ENCODE measurements around the gene SLFN12L. TPM values are rescaled to one million over a fixed set of nuclear protein-coding genes. Genes with fewer than 3 reads are reported as not detected.
A peak's percentile ranks its signal among the peaks of the same experiment; 100 is the strongest.

The SLFN12L gene
- total RNA-seq, 1 experiment from 2014 or later, result 1.4 TPM

DNA sequence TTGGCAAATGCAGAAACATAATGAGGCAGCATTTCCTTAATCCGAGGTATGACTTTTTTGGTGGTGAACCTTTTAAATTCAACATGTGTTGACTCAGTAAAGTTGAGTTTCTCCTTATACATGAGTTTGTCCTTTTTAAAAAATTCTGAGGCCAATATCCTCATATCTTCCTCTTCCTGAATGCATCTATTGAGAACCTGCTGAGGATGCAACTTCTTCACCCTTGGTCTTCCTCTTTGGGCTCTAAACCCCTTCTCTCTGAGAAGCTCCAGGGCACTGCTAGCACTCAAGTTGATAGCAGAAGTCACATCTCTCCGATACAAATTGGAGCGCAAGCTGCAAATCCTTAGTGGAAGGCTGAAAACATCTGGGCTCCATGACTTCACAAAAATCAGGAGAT is 19.9 kb upstream of the SLFN12L start:
- Histone ChIP-seq H3K27ac (no peak overlapping the region), H3K27me3 (replicated peaks) (peaks cover 3% of the 10 kb centered on the region; the same call in 1 of the 2 replicates), H3K36me3 (no peaks in the 10 kb centered on the region), H3K4me3 (no peak overlapping the region), H3K9me3 (replicated peaks) (no peaks in the 10 kb centered on the region), H3K4me1 (replicated peaks) (no peaks in the 10 kb centered on the region)
- DNase-seq (ENCODE audit: low read depth in 1 of 2, low spot score in 2 of 2), result no peak

DNA sequence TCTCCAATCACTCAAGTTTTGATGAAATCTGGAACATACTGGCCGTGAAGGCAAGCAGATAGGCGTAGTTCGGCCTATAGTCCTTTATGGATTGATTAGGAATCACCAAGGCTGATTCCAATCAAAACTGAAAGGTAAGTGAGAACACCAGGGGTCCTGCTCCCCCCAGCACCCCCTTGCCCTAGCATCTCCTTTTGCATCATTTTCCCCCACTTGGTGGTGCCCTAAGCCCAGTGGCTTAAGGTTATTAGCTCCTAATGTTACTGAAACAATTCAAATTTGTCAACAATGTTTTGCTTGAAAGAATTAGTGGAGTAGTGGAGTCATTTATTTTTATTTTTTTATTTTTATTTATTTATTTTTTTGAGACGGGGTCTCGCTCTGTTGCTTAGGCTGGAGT is 18.2 kb upstream of the SLFN12L start:
- Histone ChIP-seq H3K27ac (no peak overlapping the region), H3K4me3 (no peak overlapping the region), H3K4me1 (replicated peaks) (no peaks in the 10 kb centered on the region), H3K27me3 (replicated peaks) (peaks cover 5% of the 10 kb centered on the region; the same call in 1 of the 2 replicates), H3K36me3 (no peaks in the 10 kb centered on the region), H3K9me3 (replicated peaks) (no peaks in the 10 kb centered on the region)
- no peak for DNase-seq (ENCODE audit: low read depth in 1 of 2, low spot score in 2 of 2)

DNA sequence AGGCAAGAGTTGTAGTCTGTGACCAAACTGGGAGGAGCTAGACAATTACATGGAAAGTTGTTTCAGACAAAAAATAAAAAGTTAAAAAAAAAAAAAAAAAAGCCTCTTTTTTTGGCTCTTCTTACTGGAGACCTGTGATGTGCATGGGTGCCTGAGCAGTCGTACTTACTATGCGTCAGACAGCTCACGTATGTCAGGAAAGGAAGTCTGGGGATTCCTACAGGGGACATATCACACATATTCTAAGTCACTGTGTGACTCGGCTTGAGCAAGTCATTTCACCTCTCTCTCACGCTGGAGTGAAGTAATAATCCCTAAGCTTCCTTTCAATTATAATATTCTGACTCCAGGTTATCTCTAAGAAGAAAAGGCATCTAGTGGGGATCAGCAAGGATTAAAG is 17.2 kb upstream of the SLFN12L start:
- H3K27me3 ChIP-seq (replicated peaks), result peaks cover 9% of the 10 kb centered on the region; the same call in 1 of the 2 replicates

DNA sequence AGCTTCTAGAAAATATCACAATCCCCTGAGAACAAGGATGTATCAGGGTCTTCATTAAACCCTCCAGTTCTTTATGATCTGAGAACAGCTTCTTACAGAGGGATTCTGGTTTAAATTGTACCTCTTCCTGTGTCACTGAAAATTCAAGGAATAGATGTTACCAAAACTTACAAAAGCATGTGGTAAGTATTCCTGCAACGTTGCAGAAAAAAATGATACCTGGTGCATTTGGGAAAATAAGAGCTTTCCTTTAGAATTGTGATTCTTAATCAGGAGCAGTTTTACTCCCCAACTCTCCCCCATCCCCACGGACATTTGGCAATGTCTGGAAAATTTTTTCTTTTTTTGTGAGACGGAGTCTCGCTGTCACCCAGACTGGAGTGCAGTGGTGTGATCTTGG is 15.8 kb upstream of the SLFN12L start:
- DNase-seq (ENCODE audit: low read depth in 1 of 2, low spot score in 2 of 2), result no peak
- H3K9me3 ChIP-seq (replicated peaks), result no peaks in the 10 kb centered on the region
- no peaks in the 10 kb centered on the region for H3K36me3 ChIP-seq
- H3K4me3 ChIP-seq, result no peak overlapping the region
- no peaks in the 10 kb centered on the region for H3K4me1 ChIP-seq (replicated peaks)
- peaks cover 16% of the 10 kb centered on the region; the same call in 1 of the 2 replicates for H3K27me3 ChIP-seq (replicated peaks)
- no peak overlapping the region for H3K27ac ChIP-seq

More for the DNA sequence above, 17.2 kb upstream of the SLFN12L start:
- Histone ChIP-seq H3K4me3 (no peak overlapping the region), H3K36me3 (no peaks in the 10 kb centered on the region), H3K27ac (no peak overlapping the region), H3K9me3 (replicated peaks) (no peaks in the 10 kb centered on the region), H3K4me1 (replicated peaks) (no peaks in the 10 kb centered on the region)
- no peak for DNase-seq (ENCODE audit: low read depth in 1 of 2, low spot score in 2 of 2)

DNA sequence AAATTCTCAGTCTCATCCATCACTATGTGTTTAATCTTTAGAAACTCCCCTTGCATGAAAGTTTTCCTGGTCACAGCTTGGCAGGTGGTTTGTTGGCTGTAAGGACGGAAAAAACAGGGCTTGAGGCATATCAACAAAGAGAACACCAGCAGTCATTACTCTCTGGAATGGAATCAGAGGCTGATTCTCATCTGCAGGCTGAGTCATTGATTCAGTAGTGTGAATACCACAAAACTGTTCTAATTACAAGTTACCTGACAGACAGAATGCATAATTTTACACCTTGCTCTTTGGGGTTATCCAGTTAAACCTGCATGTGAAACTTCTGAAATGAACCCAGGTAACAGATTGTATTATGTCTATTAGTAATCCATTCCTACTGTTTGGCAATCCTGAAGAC is 11.5 kb upstream of the SLFN12L start:
- H3K9me3 ChIP-seq (replicated peaks), result no peaks in the 10 kb centered on the region
- no peak overlapping the region for H3K4me3 ChIP-seq
- H3K36me3 ChIP-seq, result no peaks in the 10 kb centered on the region
- no peak for DNase-seq (ENCODE audit: low read depth in 1 of 2, low spot score in 2 of 2)
- peaks cover 6% of the 10 kb centered on the region for H3K4me1 ChIP-seq (replicated peaks)
- H3K27ac ChIP-seq, result no peak overlapping the region
- 0 out of 2 replicates have a peak, but pooled peaks cover 16% of the 10 kb centered on the region for H3K27me3 ChIP-seq (replicated peaks)

DNA sequence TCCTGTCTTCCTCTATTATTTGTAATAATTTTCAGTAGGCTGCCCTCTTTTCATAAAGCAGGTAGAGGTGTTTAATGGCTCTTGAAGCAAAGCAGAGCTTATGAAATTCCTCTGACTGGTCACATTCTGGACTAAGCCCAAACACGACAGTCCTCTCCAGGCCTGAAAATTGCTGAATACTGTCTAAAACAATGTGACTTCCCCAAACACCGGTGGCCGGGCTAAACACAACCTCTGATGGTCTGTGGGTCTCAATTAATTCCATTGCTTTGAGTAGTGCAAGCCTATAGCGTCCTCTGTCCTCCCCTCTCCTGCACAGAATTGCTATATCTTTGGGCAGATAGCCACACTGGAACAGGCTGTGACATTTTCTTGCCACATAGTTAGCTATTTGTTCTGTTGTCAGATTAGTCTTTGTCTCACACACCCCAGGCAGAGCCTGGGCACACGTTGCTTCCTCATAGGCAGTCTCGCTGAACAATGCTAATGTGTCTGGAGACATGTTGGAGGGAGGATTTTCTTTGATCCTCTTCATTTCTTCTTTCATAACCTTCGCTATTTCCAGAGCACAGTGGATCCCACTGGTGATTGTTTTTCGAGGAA is 10.8 kb upstream of the SLFN12L start:
- Histone ChIP-seq H3K4me3 (no peak overlapping the region), H3K27me3 (replicated peaks) (0 out of 2 replicates have a peak, but pooled peaks cover 16% of the 10 kb centered on the region), H3K9me3 (replicated peaks) (no peaks in the 10 kb centered on the region), H3K36me3 (no peaks in the 10 kb centered on the region), H3K27ac (no peak overlapping the region), H3K4me1 (replicated peaks) (peaks cover 13% of the 10 kb centered on the region)
- DNase-seq (ENCODE audit: low read depth in 1 of 2, low spot score in 2 of 2), result no peak

DNA sequence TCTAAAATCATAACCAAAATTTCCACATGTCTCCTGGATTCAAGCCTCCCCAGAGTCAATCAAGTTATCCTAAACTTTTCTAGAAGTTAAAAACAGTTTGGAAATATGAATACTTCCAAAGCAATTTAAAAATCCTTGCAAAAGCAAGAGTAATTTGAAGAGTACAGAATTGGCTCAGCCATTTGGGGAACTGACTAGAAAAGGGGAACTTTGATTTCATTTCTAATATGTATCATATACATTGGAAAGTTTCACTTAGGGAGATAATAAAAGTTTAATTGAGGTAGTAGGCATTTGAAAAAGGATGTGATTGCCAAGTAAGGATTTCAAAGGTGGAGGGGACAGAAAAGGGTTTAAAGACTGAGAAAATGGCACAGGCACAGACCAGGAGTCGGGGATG is 9.0 kb upstream of the SLFN12L start:
- Histone ChIP-seq H3K4me1 (replicated peaks) (peaks cover 19% of the 10 kb centered on the region), H3K27me3 (replicated peaks) (0 out of 2 replicates have a peak, but pooled peaks cover 14% of the 10 kb centered on the region), H3K9me3 (replicated peaks) (no peaks in the 10 kb centered on the region), H3K4me3 (no peak overlapping the region), H3K36me3 (no peaks in the 10 kb centered on the region), H3K27ac (no peak overlapping the region)
- DNase-seq (ENCODE audit: low read depth in 1 of 2, low spot score in 2 of 2), result no peak

DNA sequence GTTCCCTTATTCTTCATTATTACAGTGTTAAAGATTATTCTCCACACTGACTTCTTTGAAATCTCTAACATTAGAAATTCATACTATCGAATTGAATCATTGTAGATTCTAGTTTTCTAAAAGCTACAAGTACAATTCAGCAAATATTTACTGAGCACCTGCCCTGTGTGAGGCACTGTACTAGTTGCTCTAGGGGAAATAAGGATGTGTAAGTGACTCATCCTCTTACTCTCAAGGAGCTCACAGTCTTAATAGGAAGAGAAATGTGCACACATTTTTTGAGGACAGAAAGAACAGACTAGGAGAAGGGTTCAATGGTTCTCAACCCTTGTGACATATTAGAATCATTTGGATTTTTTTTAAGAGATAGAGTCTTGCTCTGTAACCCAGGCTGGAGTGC is 7.7 kb upstream of the SLFN12L start:
- H3K9me3 ChIP-seq (replicated peaks), result no peaks in the 10 kb centered on the region
- H3K4me1 ChIP-seq (replicated peaks), result peaks cover 27% of the 10 kb centered on the region
- no peak for DNase-seq (ENCODE audit: low read depth in 1 of 2, low spot score in 2 of 2)
- no peak overlapping the region for H3K27ac ChIP-seq
- 0 out of 2 replicates have a peak, but pooled peaks cover 9% of the 10 kb centered on the region for H3K27me3 ChIP-seq (replicated peaks)
- H3K4me3 ChIP-seq, result no peak overlapping the region
- no peaks in the 10 kb centered on the region for H3K36me3 ChIP-seq

DNA sequence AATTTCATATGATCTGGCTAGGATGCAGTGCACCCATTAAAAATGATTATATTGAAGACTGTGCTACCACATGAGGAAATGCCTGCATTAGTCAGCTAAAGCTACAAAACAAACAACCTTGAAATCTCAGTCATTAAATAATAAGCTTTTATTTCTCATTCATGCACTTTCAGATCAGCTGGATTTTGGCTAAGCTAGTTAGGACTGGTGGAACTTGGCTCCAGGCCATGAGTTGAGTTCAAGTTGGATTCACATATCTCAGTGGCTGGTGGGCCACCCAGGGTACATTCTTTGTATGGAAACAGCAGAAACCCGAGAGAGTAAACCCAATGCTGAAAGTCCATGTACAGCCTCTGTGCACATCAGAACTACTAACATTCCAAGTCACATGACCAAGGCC is 6.4 kb upstream of the SLFN12L start:
- DNase-seq (ENCODE audit: low read depth in 1 of 2, low spot score in 2 of 2), result peak; percentile 74 to 93
- Histone ChIP-seq H3K27ac (peak overlapping the region; percentile 13; the same call in 1 of the 2 replicates), H3K9me3 (replicated peaks) (no peaks in the 10 kb centered on the region)

DNA sequence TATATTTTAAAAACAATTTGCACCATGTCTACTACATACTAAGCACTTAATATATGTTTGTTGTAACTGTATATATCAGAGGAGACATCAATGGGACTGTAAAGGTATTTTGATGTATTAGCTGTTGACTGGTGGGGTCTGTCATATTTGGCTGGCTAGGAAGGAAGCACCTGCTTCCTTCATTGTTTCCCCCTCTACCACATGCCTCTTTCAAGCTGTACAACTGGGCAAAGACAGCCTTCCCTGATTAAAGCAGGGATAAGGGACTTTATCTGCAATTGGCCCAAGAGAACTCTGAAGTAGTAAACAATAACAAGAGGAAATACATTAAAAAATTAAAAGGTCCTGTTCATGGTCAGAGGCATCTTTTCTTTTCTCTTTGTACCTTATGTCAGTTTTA is 5.5 kb upstream of the SLFN12L start:
- no peaks in the 10 kb centered on the region for H3K9me3 ChIP-seq (replicated peaks)

More for the DNA sequence above, 6.4 kb upstream of the SLFN12L start:
- Histone ChIP-seq H3K4me1 (replicated peaks) (peaks cover 33% of the 10 kb centered on the region), H3K4me3 (no peak overlapping the region), H3K36me3 (no peaks in the 10 kb centered on the region), H3K27me3 (replicated peaks) (0 out of 2 replicates have a peak, but pooled peaks cover 5% of the 10 kb centered on the region)

DNA sequence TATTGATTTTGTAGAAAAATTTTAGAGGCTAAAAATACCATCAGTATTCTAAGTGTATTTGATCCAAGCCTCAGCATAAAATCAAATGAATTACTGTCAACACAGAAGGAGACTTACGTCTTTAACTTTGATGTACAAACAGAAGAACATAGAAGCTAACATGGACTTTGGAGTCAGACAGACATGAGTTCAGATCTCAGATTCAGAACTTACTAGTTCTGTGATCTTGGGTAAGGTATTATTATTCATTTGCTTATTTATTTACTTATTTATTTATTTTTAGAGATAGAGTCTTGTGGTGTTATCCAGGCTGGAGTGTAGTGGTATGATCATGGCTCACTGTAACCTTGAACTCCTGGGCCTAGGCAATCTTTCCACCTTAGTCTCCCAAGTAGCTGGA is 4.0 kb upstream of the SLFN12L start:
- no peaks in the 10 kb centered on the region for H3K9me3 ChIP-seq (replicated peaks)
- H3K27me3 ChIP-seq (replicated peaks), result no peaks in the 10 kb centered on the region
- peaks cover 33% of the 10 kb centered on the region for H3K4me1 ChIP-seq (replicated peaks)
- peak overlapping the region; percentile 92 for H3K27ac ChIP-seq
- no peaks in the 10 kb centered on the region for H3K36me3 ChIP-seq
- H3K4me3 ChIP-seq, result peak overlapping the region; percentile 27
- no peak for DNase-seq (ENCODE audit: low read depth in 1 of 2, low spot score in 2 of 2)

More for the DNA sequence above, 5.5 kb upstream of the SLFN12L start:
- H3K36me3 ChIP-seq, result no peaks in the 10 kb centered on the region
- no peak for DNase-seq (ENCODE audit: low read depth in 1 of 2, low spot score in 2 of 2)
- no peak overlapping the region for H3K4me3 ChIP-seq
- H3K27me3 ChIP-seq (replicated peaks), result no peaks in the 10 kb centered on the region
- no peak overlapping the region for H3K27ac ChIP-seq
- H3K4me1 ChIP-seq (replicated peaks), result peaks cover 33% of the 10 kb centered on the region

DNA sequence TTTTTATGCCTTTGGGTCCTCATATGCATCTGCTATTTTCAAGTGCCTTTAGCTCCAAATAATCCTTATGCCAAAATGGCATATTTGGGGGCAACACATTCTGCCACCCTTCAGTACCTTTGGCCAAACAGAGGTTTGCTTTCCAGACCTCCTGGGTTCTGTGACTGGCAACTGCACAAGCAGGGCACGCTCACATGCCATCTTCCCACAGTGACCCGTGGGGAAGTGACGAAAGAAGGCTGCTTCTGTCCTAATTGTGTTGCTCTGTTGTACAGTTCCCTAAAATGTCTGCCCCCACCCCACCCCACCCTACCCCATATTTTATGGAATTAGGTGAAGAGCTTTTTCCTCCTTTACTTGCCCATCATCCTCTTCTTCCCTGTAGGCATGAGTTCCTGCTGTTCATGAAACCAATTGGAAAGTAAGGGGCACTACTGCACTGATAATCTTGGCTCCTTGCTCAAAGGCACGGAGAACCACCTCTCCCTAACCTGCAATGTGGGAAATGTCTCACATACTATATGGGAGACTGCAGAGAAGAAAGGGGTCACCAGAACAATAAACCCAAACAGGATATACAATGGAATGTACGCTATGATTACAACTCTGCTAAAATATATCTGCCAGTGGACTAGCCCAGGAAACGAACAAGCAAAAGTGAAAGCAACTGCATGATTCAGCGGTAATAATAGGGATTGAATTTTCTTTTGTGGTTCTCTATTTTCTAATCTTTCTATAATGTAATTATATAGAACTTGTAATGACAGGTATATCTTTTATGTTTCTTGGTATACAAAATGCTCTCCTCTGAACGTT is 3.3 kb upstream of the SLFN12L start:
- no peaks in the 10 kb centered on the region for H3K36me3 ChIP-seq
- H3K4me1 ChIP-seq (replicated peaks), result peaks cover 33% of the 10 kb centered on the region
- H3K27me3 ChIP-seq (replicated peaks), result no peaks in the 10 kb centered on the region
- peak overlapping the region; percentile 27 for H3K4me3 ChIP-seq
- H3K27ac ChIP-seq, result peak overlapping the region; percentile 92
- no peaks in the 10 kb centered on the region for H3K9me3 ChIP-seq (replicated peaks)
- peak in 1 of 2 experiments; percentile 75 for DNase-seq (ENCODE audit: low read depth in 1 of 2, low spot score in 2 of 2)

DNA sequence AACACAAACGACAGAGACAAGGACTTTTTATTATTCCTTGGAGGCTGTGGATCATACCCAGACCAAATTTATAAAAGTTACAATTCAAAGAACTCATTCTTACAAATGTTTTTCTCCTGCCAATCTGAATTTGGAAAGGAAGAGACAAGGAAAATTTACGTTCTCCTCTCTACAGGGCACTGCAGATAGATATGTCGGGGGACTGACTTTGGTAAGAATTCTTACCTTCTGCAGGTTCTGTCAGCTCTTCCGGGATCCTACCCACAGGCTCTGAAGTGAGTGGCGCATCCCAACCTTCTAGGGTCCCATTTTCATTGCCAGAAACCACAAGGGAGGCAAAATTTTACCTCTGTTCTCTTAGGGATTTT is 2.2 kb upstream of the SLFN12L start:
- Histone ChIP-seq H3K27me3 (replicated peaks) (no peaks in the 10 kb centered on the region), H3K9me3 (replicated peaks) (no peaks in the 10 kb centered on the region), H3K4me3 (no peak overlapping the region), H3K4me1 (replicated peaks) (peaks cover 33% of the 10 kb centered on the region), H3K27ac (no peak overlapping the region), H3K36me3 (no peaks in the 10 kb centered on the region)
- no peak for DNase-seq (ENCODE audit: low read depth in 1 of 2, low spot score in 2 of 2)

DNA sequence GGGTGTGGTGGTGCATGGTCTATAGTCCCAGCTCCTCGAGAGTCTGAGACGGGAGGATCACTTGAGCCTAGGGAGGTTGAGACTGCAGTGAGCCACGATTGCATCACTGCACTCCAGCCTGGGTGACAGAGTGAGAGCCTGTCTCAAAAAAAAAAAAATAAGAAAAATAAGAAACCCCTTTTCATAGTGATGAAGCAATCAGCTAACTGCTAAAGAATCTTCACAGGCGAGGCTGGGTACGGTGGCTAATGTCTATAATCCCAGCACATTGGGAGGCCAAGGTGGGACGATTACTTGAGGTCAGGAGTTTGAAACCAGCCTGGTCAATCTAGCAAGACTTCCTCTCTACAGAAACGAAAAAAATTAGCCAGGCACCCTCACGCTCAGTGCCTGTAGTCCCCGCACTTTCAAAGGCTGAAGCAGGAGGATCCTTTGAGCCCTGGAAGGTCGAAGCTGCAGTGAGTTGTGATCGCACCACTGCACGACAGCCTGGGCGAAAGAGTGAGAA is 760 bp downstream of the SLFN12L start:
- no peak overlapping the region for H3K27ac ChIP-seq
- peaks cover 16% of the 10 kb centered on the region for H3K4me1 ChIP-seq (replicated peaks)
- no peak overlapping the region for H3K4me3 ChIP-seq
- no peak for DNase-seq (ENCODE audit: low read depth in 1 of 2, low spot score in 2 of 2)
- no peaks in the 10 kb centered on the region for H3K9me3 ChIP-seq (replicated peaks)
- H3K36me3 ChIP-seq, result no peaks in the 10 kb centered on the region
- H3K27me3 ChIP-seq (replicated peaks), result no peaks in the 10 kb centered on the region
